Measurements from ENCODE around the gene GTF2H4.
A peak's percentile ranks its signal among the peaks of the same experiment; 100 is the strongest.
"Not testable (repeated sequence)": the region's sequence is repeated elsewhere in the genome, so short reads cannot be mapped to it uniquely, and the experiment has no call there.

Gene GTF2H4

DNA sequence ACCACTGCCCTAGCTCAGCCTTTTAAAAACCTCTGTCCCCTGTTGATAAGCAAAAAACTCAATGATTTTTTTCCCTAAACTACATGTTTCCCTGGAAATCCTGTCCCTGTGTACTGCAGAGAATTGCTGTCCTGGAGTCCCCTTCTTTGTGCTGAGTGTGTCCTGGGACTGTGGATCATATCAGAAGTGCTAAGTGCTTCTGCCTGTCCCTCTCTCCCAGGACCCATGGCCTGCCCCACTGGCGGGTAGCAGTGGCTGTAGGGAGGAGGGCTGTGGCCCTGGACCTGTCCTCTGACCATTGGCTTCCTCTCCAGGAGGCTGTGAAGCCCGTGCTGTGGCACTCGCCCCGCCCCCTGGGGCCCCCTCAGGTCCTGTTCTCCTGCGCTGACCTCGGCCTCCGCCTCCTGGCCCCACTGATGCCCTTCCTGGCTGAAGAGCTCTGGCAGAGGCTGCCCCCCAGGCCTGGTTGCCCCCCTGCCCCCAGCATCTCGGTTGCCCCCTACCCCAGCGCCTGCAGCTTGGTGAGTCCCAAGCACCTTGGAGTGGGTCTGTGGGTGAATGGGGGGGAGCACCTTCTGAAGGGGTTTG, 16.1 kb downstream of the GTF2H4 start:
- DNase-seq (ENCODE audit: low spot score), result not testable (repeated sequence)

DNA sequence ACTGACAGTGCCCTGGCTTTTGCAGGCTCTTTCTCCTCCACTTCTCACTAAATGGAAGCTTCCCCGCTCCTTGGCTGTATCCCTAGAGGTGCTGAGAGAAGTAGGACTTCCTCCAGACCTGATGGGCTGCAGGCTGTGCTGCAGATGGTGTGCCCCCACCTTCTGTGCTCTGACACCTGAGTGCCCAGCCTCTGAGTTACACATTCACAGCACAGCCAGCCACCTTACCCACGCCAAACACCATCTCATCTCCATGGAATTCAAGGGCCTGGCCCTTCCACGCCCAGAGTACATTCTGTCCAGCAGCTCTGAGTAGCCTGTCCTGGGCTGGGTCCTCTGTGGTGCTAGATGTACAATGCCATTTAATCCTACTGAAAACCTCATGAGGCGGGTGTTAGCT, 18.6 kb downstream of the GTF2H4 start:
- DNase-seq (ENCODE audit: low spot score), result no peak

DNA sequence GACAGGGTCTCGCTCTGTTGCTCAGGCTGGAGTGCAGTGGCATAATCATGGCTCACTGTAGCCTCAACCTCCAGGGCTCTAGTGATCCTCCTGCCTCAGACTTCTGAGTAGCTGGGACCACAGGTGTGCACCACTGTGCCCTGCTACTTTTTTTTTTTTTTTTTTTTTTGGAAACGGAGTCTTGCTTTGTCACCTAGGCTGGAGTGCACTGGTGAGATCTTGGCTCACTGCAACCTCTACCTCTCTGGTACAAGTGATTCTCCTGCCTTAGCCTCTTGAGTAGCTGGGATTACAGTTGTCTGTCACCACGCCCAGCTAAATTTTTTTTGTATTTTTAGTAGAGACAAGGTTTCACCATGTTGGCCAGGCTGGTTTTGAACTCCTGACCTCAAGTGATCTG, 19.1 kb downstream of the GTF2H4 start:
- DNase-seq (ENCODE audit: low spot score), result not testable (repeated sequence)

DNA sequence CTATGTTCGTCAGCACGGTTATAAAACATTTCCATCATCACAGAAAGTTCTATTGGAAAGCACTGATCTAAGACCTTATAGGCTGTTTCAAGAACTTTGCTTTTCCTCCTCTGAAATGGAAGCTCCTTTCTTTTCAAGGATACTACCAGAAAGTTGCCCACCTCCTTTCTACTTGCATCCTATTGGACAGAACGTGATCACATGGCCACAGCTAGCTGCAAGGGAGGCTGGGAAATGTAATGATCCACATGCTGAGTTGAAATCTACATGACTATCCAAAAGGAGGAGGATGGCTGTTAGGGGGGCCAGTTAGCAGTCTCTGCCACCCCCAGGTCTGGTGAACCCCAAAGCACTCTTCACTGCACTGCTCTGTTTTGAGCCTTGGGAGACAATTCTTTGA, 20.7 kb downstream of the GTF2H4 start:
- no peak for DNase-seq (ENCODE audit: low spot score)

DNA sequence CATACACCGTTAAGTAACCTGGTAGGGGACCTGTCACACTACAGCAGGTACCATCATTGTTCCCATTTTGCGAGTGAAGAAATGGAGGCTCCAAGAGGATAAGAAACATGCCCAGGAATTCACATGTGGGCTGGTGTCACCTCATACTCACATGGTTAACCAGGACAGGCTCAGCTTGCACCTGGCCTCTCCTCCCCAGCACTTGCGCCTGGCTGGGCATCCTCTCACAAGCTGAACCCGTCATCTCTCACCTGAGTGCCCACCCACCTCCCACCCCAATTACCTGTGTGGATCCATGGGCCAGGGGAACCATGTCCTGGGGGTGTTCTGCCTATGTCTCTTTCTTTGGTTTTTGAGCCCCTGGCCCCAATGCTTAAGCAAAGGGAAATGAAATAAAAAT, 22.5 kb downstream of the GTF2H4 start:
- DNase-seq (ENCODE audit: low spot score), result no peak

DNA sequence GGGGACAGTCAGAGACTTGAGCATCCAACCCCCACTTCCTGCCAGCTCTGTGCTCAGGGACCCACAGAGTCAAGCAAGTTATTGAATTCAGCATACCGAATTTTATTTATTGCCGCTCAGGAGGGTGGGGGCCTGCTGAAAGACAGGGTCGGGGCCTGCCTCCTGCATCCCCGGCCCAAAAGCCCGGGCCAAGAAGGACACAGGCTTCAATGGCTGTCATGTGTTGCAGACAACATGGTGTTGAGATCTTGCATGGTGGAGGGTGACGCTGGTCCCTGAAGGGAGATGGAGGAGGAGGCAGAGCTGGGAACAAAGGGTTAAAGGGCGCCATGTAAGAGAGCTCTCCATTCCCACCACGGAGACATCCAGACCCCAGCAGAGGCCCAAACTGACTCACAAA, 23.3 kb downstream of the GTF2H4 start:
- DNase-seq (ENCODE audit: low spot score), result no peak

DNA sequence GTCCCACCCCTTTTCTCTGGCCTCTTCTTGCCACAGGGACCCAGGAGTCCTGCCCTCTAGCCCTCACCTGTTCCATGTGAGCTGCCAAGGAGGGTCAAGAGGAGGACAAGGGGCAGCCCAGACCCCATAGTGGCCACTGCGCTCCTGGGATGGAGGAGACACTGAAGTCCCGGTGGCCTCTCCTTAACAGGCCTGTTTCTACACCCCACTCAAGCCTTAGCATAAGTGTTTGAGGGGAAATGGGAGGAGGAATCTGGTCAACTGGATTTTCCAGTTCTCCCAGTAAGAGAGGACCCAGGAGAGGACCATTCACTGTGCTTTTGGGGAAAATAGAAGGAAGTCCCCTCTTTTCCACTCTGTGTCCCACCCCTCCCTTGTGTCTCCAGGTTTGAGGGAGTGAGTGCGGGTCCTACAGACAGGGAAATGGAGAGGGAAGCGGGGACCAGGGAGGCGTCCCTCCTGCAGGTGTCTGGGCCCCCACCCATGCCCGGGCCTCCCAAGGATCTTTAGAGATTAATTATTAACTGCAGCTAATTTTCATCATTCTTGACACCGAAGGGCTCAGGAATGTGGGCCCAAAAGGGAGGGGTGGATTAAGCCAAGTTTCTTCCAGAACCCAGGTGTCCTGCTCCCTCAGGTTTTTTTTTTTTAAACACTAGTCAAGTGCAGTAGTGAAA, 24.1 kb downstream of the GTF2H4 start, which contains the start of gene SFTA2:
SFTA2 (minus strand) TSS at position 202 of the 677 bp plus-strand sequence; CDS start at position 128, 74 bp downstream.
- no peak for DNase-seq (ENCODE audit: low spot score)

DNA sequence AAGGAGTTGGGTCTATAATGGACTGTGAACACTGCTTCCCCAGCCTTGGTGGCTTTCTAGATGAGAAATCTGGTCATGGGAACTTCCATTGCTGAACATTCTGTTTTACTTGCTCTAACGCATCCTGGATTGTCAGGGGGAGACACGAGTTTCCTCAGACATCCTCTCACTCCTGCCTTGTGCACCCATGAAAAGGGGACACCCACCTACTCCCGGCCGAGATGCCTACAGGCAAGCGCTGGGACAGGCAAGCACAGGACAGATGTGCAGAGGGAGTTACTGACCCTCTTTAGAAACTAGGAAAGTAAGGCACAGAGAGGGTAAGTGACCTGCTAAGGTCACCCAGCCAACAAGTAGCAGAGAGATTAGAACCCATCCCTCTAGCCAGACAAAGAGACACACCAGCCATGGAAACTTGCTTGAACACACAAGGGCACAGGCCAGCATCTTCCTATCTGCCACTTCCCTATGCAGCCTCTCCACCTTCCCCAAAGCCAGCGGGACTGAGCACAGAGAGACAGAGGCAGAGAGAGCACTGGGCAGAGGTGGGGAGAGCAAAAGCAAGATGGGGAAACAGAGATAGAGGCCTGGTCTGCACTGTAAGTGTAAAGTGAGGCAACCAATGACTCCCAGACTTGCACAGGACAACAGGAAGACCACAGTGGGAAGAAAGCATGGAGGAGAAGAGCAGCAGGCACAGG, 24.8 kb downstream of the GTF2H4 start:
- DNase-seq (ENCODE audit: low spot score), result no peak

DNA sequence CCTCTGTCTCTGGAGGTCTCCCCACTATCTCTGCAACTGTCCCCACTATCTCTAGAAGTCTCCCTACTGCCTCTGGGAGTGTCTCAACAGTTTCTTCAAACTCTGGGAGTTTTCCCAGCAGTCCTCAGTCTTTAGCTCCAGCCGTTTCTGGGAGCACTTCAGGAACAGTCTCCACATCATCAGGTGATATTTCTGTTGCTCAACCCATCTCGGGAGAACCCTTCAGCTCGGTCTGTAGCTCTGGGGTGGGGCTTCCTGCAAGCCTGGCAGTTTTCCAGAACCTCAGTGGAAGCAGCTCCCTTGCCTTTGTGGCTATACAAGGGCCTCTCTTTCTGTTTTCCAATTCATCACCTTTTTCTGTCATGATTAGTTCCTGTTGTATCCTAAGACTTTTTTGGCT, 27.0 kb downstream of the GTF2H4 start:
- DNase-seq (ENCODE audit: low spot score), result no peak

DNA sequence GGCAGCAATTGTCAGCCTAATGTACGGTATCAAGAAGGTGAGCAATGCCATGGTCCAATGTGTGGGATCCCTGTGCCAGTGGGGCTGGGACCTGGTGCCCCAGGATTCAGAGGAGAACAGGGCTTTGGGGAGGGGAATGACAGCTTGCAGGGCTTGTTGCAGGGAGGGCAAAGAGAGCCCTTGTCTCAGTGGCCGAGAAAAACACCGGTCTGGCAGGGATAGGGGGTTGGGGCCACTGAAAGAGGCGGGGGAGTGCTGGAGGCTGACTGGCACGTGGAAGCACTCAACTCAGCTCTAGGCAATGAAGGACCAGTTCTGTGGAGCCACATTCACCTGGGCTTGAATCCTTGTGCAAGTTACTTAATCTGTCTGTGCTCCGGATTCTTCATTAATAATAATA, 29.3 kb downstream of the GTF2H4 start:
- no peak for DNase-seq (ENCODE audit: low spot score)

DNA sequence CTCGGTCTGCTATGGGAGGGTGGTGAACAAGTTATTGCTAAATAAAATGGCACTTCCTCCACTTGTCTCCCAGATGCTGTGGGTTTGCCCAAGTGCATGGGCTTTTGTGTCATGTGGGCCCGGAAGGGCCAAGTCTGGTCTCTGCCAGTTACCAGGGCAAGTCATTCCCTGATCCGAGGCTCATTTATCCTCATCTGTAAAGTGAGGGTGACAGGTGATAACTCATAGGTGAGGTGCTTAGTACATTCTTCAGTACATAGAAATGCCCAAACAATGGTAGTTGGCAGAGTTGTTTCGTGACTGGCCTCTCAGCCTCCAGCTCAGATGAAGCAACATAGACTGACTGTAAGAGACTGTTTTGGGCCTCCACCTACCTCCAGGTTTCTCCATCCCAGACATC, 30.7 kb downstream of the GTF2H4 start:
- DNase-seq (ENCODE audit: low spot score), result no peak

DNA sequence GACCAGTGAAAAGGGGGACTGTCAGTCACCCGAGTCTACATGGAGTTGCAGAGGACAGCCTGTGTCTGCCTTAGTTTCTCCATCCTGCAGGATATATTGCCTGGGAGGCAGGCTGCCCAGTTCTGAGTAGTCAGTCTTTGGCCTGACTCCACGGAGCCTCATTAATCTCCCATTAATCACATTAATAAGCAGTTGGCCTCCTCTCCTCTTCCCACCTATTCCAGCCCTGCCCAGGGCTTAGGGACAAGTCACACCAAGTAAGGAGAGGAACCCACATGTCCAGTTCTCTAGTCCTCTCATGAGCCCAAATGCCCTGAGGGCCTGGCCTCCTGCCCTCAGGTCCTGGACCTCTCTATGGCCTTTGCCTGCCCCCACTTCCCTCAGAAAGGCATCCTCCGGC, 31.5 kb downstream of the GTF2H4 start:
- DNase-seq (ENCODE audit: low spot score), result no peak

DNA sequence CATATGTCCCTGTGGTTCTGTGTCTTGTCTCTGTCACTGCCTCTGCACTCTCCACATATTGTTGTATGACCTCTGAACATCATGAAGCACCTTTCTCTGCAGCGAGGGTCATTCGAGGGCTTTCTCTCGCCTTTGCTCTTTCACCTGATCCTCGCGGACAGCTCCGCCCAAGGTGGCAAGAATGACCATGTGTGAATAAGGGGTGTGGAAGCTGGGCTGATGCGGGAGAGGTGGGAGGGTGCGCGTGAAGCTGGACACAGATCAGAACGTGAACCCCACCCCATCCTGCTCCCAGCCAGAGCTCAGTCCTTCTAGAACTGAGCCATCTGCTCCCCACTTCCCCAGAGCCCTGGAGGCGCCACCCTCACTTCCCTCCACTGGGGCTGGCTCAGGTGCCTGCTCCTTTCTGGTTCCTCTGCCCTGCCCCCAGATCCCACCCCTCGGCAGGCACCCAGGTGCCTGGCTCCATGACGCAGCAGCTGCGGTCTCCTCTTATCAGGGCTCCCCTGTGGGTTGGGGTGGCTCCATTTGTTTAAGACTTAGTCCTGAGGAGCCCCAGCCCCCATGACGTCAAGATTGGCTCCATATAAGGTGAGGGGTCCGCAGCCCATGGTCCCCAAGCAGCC, 32.5 kb downstream of the GTF2H4 start, which contains the start of gene MUCL3:
MUCL3 (plus strand) TSS at position 613 of the 626 bp plus-strand sequence. CDS start 27 bp downstream, outside the sequence.
- DNase-seq (ENCODE audit: low spot score), result no peak

DNA sequence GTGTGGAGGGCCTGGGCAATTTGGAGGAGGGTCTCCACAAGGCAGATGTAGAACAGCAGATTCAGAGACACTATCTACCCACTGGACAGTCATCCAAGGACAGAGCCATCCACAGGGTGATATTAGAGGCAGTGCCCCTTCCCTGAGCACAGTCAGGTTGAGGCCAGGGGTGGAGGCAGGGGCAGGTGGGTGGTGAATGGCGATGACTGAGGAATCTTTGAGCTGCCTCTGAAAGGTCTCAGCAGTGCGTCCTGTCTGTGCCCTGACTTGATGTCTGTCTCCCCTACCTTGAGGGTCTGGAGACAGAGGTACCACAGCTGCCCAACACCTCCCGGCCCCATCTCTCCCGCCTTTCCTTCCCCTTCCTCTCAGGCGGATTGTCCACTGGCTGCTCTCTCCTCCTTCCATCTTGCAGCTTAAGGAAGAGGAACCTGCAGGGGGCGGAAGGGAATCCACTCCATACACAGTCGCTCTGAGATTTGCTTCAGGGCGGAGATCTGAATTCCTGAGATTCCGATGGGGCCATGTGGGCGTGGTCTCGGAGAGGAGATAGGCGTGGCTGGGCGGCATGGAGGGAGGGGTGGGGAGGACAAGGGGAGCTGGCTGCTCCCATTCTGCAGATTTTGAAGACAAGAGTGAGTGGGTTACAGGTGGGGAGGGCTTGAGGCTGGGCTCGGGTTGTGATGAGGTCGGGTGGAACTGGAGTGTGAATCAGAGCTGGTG, 34.5 kb downstream of the GTF2H4 start:
- peak; percentile 94 for DNase-seq (ENCODE audit: low spot score)

DNA sequence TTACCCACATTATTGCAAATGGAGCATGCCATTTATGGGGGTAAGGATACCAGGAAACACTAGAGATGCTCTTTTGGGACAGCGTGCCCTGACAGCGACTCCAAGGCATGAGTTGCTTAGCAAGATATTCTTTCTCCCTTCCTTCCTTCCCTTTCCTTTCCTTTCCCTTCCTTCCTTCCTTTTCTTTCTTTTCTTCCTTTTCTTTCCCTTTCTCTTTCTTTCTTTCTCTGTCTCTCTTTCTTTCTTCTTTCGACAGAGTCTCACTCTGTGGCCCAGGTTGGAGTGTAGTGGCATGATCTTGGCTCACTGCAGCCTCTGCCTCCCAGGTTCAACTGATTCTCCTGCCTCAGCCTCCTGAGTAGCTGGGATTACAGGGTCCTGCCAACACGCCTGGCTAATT, 36.0 kb downstream of the GTF2H4 start:
- DNase-seq (ENCODE audit: low spot score), result no peak

DNA sequence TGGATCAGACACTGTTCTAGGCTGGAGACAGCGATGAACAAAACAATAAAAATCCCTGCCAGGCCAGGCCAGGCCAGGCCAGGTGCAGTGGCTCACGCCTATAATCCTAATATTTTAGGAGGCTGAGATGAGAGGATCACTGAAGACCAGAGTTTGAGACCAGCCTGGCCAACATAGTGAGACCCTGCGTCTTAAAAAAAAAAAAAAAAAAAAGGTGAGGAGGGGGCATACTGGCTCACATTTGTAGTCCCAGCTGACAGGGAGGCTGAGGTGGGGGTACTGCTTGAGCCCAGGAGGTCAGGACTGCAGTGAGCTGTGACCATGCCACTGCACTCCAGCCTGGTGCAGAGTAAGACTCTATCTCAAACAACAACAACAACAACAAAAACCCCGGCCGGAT, 37.3 kb downstream of the GTF2H4 start:
- no peak for DNase-seq (ENCODE audit: low spot score)

DNA sequence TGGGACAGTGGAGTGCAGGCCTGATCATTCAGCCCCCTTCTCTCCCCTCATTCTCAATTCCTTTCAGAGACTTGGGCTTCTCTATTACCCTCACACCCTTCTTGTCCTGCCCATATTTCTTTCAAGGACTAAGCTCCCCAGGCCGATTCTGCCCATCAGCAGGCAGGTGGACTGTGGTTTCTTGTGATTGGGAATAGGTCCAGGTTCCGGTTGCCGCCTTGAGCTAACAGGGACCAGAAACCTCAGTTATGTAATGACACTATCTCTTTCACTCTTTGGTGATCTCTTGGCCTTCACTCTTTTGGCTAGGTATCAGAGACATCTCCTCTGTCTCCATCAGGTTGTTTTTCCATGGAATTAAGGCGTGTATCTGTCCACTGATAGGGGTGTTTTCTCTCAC, 39.2 kb downstream of the GTF2H4 start:
- DNase-seq (ENCODE audit: low spot score), result no peak

DNA sequence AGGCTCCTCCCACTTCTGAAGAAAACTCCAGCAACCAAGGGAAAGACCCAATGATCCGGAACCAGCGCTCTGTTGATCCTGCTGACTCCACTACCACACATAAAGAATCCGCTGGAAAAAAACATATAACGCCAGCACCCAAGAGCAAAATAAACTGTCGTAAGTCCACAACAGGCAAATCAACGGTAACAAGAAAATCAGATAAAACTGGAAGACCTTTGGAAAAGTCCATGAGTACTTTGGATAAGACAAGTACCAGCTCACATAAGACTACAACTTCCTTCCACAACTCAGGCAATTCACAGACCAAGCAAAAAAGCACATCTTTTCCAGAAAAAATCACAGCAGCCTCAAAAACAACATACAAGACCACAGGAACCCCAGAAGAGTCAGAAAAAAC, 40.8 kb downstream of the GTF2H4 start:
- no peak for DNase-seq (ENCODE audit: low spot score)

DNA sequence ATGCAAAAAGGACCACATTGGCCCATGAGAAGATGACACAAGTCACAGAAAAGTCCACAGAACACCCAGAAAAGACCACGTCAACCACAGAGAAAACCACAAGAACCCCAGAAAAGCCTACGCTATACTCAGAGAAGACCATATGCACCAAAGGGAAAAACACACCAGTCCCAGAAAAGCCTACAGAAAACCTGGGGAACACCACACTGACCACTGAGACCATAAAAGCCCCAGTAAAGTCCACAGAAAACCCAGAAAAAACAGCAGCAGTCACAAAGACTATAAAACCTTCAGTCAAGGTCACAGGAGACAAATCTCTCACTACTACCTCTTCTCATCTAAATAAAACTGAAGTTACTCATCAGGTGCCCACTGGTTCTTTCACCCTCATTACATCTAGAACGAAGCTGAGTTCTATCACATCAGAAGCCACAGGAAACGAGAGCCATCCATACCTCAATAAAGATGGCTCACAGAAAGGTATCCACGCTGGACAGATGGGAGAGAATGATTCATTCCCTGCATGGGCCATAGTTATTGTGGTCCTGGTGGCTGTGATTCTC, 44.0 kb downstream of the GTF2H4 start:
- DNase-seq (ENCODE audit: low spot score), result no peak

DNA sequence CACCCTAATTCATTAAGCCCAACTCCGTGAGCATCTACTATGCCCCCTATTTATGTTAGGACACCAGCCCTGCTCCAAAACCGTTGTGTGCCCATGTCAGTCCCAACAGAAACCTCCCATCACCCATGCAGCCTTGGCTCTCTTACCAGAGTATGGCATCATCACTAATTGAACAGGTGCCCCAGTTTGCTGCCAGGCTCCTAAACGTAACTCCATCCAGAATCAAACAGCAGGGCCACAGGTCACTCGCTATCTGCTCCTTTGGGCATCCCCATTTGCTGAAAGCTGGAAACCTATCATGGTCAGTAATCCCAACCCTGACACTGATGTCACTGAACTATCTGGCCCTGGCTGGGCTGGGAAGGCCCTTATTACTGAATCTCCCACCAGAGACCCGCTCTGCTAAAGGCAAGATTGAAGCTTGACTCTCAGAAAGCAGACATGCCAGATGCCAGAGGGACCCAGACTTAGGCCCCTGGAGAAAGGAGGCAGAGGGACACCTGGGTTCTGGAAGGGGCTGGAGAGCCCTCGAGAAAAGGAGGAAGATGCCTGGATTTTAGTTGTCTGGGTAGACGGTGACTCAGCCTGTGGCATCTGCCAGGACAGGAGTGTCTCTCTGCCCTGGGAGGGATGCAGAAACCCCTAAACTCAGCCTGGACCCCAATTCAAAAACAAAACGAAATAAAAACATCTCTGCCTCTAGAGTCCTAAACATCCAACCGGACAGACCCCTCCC, 46.8 kb downstream of the GTF2H4 start:
- no peak for DNase-seq (ENCODE audit: low spot score)

DNA sequence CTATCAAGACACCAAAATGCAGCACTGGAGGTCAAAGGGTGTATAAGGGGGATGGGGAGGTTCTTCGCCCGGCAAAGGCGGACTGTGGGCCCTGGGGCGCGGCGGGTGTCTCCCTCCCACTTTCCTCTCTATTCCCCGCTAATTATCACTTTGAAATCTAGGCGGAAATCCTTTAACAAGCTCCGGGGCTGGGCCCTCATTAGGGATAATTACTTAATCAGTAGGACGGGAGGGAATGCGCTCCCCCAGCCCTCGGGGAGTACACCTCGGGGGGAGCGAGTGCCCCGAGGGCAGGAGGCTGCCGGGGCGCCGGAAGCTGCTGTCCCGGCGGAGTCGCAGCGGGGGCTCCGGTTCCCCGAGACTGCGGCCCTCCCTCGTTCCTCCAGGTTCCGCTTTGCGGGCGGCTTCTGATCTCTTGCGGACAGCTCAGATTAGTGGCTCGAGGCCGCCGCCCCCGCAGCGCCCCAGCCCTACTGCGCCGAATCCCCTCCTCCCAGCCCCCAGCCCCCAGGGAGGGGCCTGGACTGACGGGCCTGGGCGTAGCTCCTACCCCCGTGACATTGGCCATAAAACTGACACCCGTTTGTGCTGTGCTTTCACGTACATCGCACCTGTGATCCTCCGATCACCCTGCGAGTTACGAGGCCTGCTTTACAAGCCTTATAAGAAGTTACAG, 47.5 kb downstream of the GTF2H4 start:
- DNase-seq (ENCODE audit: low spot score), result no peak
